Activated T-cell treated with anti-CD3 and anti-CD28 coated beads for 1 hour (primary cell): ENCODE data around the gene IL31RA.
"Not testable (repeated sequence)": the region's sequence is repeated elsewhere in the genome, so short reads cannot be mapped to it uniquely, and the experiment has no call there.

Experiments used
- DNase-seq: peaks from one replicate; pipeline ENCODE4 v3.0.0-alpha.2; 2020; ENCODE audit warnings: low read depth

IL31RA gene

GRCh38 chr5:55926476-55926875, 75.3 kb downstream of the IL31RA start:
- DNase-seq = no peak

- DNase-seq = no peak
These were observed 76.9 kb downstream of the IL31RA start for GRCh38 chr5:55927861-55928655.

GRCh38 chr5:55929020-55929799, 78.1 kb downstream of the IL31RA start:
- no peak for DNase-seq

- no peak for DNase-seq
These were observed 81.5 kb downstream of the IL31RA start for GRCh38 chr5:55932700-55933099.

- DNase-seq = no peak
These were observed 82.4 kb downstream of the IL31RA start for GRCh38 chr5:55933377-55934114.

GRCh38 chr5:55934115-55934613, 83.0 kb downstream of the IL31RA start:
- no peak for DNase-seq

GRCh38 chr5:55934720-55935119, 83.6 kb downstream of the IL31RA start:
- DNase-seq = no peak

- DNase-seq = no peak
These were observed 84.2 kb downstream of the IL31RA start for GRCh38 chr5:55935371-55935770.

- DNase-seq = peak; percentile 67
These were observed 85.0 kb downstream of the IL31RA start for GRCh38 chr5:55936100-55936693.

- not testable (repeated sequence) for DNase-seq
These were observed 86.4 kb downstream of the IL31RA start for GRCh38 chr5:55937598-55937997.

- not testable (repeated sequence) for DNase-seq
These were observed 90.0 kb downstream of the IL31RA start for GRCh38 chr5:55941154-55941553.

GRCh38 chr5:55959208-55959607, 108.1 kb downstream of the IL31RA start:
- DNase-seq = no peak

GRCh38 chr5:55960779-55961178, 109.6 kb downstream of the IL31RA start:
- no peak for DNase-seq

GRCh38 chr5:55965525-55965924, 114.4 kb downstream of the IL31RA start:
- DNase-seq = no peak

- no peak for DNase-seq
These were observed 115.1 kb downstream of the IL31RA start for GRCh38 chr5:55966284-55966683.

- no peak for DNase-seq
These were observed 118.8 kb downstream of the IL31RA start for GRCh38 chr5:55969956-55970355.
